NCI-H82 treated with DMSO at 0.1 percent for 48 hours (cell line): ENCODE measurements around the gene CDH20.

Experiments
- DNase-seq: peaks from one replicate; lab custom pipeline; 2025; ENCODE audit not compliant: unreplicated experiment; lab: John Stamatoyannopoulos, UW

The CDH20 gene

GRCh38 chr18:61528961-61529360 is 195.7 kb downstream of the CDH20 start:
- peak; percentile 68 for DNase-seq

- no peak for DNase-seq
Measured at GRCh38 chr18:61530681-61531080, 197.5 kb downstream of the CDH20 start.

- no peak for DNase-seq
Measured at GRCh38 chr18:61531182-61531581, 198.0 kb downstream of the CDH20 start.

- no peak for DNase-seq
Measured at GRCh38 chr18:61531891-61532290, 198.7 kb downstream of the CDH20 start.

GRCh38 chr18:61535401-61535800 is 202.2 kb downstream of the CDH20 start:
- no peak for DNase-seq

GRCh38 chr18:61541673-61542072 is 208.4 kb downstream of the CDH20 start:
- no peak for DNase-seq

GRCh38 chr18:61542596-61542995 is 209.4 kb downstream of the CDH20 start:
- no peak for DNase-seq

GRCh38 chr18:61543518-61543917 is 210.3 kb downstream of the CDH20 start:
- DNase-seq: no peak

GRCh38 chr18:61544178-61544577 is 210.9 kb downstream of the CDH20 start:
- DNase-seq: no peak

GRCh38 chr18:61545281-61546245 is 212.3 kb downstream of the CDH20 start:
- DNase-seq: no peak

GRCh38 chr18:61546590-61546989 is 213.4 kb downstream of the CDH20 start:
- no peak for DNase-seq

GRCh38 chr18:61549416-61549815 is 216.2 kb downstream of the CDH20 start:
- DNase-seq: no peak

- DNase-seq: no peak
Measured at GRCh38 chr18:61549889-61550288, 216.7 kb downstream of the CDH20 start.

GRCh38 chr18:61551586-61551985 is 218.4 kb downstream of the CDH20 start:
- peak; percentile 51 for DNase-seq

- DNase-seq: no peak
Measured at GRCh38 chr18:61553045-61553659, 219.9 kb downstream of the CDH20 start.

GRCh38 chr18:61554117-61554776 is 221.0 kb downstream of the CDH20 start:
- no peak for DNase-seq

- DNase-seq: no peak
Measured at GRCh38 chr18:61554946-61555361, 221.7 kb downstream of the CDH20 start.

- DNase-seq: no peak
Measured at GRCh38 chr18:61556316-61556715, 223.1 kb downstream of the CDH20 start.

- DNase-seq: no peak
Measured at GRCh38 chr18:61556862-61557261, 223.6 kb downstream of the CDH20 start.

- DNase-seq: no peak
Measured at GRCh38 chr18:61569176-61569892, 236.1 kb downstream of the CDH20 start.

- no peak for DNase-seq
Measured at GRCh38 chr18:61570070-61570469, 236.8 kb downstream of the CDH20 start.
